Stimulated activated CD4-positive, alpha-beta T cell treated with anti-CD3 and anti-CD28 coated beads, Interleukin-4, amount 100 ng/mL, for 48 hours (primary cell): ENCODE data around the gene FBXO44.

Experiments used
- DNase-seq, 2 donors: peaks; one replicate each; pipeline ENCODE4 v3.0.0-alpha.2; 2020; ENCODE audit warnings: low read depth in 2 of 2

FBXO44 gene

DNA sequence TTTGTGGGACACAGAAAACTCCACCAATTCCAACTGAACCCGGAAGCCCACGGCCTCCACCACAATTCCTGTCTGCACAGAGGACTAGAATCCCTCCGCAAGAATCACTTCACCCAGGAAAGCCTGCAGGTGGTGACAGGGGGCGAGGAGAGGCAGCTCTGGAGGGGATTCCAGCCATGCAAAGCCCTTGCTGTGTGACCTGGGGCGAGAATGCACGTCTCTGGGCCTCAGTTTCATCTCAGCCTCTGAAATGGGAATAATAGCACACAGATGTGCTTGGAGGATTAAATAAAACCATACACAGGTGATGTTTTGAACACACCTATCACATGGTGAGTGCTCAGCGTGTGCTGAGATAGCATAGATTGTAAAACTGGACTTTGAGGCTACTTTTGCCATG is 14.6 kb upstream of the FBXO44 start:
- no peak for DNase-seq

- DNase-seq: no peak
Observed at GRCh38 chr1:11640944-11641343, 13.7 kb upstream of the FBXO44 start.

- DNase-seq: no peak
Observed at GRCh38 chr1:11641776-11642305, 12.8 kb upstream of the FBXO44 start.

GRCh38 chr1:11642418-11643017 is 12.2 kb upstream of the FBXO44 start:
- DNase-seq: peak; percentile 56

GRCh38 chr1:11643782-11644181 is 10.9 kb upstream of the FBXO44 start:
- DNase-seq: no peak

DNA sequence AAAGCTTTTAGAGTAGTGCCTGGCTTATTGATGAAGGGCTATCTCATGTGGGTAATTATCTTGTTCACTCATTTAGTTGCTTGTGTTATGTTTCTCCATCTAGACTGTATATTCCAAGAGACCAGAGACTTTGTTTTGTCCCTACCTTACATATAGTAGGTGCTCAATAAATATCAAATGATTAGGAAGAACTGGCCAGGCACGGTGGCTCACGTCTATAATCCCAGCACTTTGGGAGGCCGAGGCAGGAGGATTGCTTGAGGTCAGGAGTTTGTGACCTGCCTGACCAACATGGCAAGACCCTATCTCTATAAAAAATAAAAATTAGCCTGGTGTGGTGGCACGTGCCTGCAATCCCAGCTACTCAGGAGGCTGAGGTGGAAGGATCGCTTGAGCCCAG is 9.4 kb upstream of the FBXO44 start:
- no peak for DNase-seq

DNA sequence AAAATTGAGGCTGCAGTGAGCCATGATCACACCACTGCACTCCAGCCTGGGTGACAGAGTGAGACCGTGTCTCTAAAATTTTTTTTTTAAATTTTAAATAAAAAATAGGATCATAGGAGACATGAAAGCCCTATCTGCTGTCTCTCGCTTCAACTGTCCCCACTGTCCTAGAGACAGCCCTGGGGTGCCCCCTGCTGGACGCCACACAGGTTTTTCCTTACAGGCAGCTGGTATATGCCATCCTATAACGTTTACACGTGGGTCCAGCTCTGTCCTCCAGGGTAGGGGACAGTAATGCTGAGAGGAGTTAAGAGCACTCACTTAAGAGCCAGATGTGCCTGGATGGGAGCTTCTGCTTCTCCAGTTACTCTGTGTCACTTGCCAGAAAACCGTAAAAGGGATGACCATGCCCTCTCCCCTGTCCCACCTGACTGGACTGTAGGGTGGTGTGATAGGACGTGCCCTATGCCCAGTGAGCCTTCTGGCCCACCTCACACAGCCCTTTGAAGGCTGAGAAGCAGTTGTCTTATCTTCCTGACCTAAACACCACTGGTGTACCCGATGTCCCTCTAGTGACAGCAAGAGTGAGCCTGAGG is 8.9 kb upstream of the FBXO44 start:
- peak; percentile 80 to 84 for DNase-seq

DNA sequence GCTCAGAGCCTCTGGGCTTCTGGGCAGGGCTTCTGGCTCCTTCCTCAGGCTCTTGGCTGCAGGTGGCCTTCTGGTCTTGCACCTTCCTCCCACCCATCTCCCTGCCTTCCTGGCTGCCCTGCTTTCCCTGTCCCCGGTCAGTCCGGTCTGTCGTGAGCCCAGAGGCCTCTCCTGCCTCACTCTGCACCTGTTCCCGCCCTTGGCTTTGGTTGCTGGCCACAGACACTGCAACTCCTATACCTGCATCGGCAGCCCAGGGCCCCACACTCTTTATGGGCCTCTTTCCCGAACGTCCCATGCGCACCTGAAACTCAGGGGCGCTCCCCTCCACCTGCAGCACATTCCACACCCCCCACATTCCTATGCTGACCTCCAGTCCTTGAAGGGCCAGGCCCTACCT is 8.4 kb upstream of the FBXO44 start:
- no peak for DNase-seq

DNA sequence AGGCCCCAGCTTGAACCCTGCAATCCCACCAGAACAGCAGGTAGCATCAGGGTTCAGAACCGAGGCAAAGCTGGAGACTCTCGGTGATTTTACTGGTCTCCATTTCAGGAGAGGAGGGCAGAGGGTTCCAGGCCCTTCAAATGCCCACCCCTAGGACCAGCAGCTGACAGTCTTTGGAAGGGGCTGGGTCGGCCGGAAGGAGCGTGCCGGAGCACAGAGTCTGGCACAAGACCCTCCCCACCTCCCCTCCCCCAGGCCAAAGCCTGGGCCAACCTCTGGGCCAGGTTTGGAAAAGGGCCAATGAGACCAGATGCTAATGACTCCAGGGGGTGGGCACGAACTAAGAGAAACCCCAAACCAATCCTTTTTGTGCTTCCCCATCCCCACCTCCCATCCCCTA is 7.3 kb upstream of the FBXO44 start:
- DNase-seq: no peak

- DNase-seq: no peak
Observed at GRCh38 chr1:11648039-11648438, 6.6 kb upstream of the FBXO44 start.

DNA sequence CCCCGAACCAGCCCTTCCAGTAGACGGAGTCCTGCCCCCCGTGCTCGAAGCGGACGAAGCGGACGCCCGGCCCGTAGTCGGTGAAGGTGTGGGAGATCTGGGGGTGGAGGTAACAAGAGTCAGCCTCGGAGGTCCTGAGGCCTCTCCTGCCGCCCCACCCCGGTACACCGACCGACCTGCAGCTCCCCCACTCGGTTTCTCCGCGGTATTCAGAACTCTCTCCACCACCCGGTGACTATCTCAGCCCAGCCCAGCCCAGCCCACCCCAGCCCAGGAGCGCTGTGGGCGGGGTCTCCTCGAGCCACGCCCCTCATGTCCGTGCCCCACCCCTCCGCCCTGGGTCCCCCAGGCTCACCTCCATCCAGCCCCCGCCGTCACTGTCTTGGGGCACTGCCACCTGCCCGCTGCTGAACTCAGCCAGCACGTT is 5.9 kb upstream of the FBXO44 start:
- peak in 1 of 2 donors; percentile 42 for DNase-seq

DNA sequence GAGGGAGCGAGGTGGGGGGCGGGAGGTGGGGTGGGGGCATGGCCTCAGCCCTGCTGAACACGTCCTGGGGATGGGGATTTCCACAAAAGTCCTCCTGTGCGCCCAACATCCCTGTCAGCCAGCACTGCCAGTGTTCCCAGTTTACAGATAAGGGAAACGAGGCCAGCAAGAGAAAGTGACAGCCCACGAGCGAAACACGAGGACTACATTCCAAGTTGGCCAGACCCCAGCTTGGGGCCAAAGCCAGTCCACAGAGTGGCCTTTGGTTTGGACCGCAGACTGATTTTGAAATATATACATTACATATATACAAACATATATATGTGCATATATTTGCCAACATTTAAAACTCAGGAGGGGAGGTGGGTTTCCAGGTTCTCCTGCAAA is 5.4 kb upstream of the FBXO44 start:
- DNase-seq: no peak

DNA sequence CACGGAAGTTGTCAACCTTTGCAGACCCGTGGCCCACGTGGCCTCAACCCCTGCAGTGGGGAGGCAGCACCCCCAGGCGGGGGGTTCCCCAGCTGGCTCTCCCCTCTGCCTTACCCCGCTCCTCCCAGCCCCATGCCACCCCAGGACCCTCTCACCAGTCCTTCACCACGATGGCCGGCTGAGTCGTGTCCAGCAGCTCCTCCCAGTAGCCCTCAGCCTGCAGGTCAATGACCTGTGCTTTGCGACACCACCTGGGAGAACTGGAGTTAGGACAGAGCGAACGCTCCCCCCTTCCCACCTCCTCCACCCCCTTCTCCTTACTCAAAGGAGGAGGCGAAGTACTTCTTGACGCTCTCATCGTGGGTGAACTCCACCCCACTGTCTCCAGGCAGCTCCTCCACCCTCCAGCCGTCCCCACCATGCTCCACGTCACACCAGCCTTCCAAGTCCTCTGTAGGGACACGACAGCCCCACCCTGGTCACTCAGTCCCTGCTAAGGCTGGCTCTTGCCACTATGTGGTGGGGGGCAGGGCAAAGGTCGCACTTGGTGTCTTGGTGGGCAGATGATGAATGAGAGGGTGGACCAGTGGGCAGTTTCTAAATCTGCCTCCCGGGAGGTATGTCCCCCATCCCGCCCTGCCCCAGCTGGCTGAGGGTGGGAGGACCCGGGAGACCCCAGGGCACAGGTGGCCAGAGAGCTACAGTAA is 4.9 kb upstream of the FBXO44 start:
- no peak for DNase-seq

DNA sequence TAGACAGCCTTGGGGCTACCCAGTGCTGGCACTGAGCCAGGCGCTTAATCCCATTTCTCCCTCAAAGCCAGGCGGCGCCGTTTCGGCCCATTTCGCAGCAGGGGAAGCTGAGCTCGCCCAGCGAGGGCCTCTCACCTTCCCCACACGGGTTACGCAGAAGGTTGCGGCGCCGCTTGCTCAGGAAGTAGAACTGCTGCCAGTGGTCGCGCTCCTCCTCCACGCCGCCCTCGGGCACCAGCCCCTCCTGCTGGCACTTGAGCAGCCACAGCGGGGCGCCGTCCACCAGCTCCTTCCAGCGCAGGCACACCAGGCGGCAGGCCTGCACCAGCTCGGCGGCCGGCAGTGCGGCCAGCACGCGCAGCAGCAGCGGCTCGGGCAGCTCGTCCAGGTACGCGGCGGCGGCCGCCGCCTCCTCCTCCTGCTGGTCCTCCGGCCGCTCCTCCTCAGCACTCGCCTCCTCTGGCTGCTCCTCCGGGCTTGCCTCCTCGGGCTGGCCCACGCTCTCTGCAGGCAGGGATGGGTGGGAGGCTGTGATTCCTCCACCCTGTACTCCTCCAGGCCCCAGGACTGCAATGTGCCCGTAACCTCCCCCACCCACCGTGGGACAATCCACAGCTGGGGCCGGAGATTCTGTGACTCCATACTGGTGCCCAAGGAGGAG is 4.2 kb upstream of the FBXO44 start:
- DNase-seq: peak; percentile 72 to 78

- no peak for DNase-seq
Observed at GRCh38 chr1:11651017-11651416, 3.7 kb upstream of the FBXO44 start.

DNA sequence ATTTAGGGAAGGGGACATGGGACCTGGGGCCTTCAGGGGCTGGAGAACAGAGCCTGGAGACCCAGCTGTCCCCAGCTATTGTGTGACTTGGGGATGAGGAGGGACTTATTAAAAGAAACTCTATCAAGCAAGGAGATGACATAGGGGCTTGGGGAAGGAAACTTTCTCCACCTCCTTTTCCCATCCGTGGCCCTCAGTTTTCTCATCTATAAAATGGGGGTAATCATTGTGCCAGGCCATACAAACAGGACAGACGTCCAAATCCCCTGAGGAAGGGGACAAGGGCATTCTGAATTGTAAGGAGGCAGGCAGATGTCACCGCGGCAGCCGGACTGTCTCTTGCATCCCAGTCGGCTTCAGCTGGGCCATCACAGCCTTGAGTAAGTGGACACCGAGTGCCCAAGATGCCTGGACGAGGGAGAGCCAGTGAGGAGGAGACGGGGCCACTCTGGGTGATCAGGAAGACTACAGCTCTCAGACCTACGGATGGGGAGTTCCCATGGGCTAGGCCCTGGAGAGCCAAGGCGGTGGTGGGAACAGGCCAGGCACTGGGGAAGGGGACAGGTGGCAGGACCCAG is 2.4 kb upstream of the FBXO44 start:
- no peak for DNase-seq

DNA sequence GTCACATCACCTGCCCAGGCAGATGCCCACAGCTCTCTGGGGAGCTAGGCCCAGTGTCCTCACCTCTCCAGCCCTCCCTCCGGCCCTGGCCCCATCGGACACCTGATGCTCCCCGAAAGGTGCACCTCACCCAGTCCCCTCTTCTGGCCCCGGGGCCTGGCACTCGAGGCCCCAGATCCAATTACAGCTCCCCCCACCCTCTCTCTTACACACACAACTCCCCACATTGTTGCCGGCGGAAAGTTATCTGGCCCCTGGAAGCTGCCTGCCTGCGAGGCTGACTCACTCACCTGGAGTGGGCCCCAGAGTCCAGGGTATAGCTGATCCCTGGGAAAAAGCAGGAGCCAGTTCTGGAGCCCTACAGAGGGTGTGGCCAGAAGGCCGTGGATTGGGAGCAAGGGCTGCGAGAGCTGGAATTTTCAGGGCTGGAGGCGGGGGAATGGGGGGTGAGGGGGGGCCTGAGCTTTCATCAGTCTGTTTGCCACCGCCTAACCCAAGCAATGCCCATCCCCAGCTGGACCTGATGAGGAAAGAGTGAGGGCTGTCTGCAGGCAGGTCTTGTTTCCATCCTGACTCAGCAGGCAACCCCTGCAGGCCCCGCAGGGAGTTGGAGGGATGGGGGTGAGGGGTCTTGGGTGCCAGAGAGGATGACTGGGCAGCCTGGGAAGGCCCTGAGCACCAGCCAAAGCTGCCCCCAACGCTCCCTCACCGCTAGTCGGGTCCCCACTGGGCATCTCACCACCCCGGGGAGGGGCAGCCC is 1.4 kb upstream of the FBXO44 start:
- no peak for DNase-seq

- DNase-seq: no peak
Observed at GRCh38 chr1:11653861-11654136, 878 bp upstream of the FBXO44 start.

DNA sequence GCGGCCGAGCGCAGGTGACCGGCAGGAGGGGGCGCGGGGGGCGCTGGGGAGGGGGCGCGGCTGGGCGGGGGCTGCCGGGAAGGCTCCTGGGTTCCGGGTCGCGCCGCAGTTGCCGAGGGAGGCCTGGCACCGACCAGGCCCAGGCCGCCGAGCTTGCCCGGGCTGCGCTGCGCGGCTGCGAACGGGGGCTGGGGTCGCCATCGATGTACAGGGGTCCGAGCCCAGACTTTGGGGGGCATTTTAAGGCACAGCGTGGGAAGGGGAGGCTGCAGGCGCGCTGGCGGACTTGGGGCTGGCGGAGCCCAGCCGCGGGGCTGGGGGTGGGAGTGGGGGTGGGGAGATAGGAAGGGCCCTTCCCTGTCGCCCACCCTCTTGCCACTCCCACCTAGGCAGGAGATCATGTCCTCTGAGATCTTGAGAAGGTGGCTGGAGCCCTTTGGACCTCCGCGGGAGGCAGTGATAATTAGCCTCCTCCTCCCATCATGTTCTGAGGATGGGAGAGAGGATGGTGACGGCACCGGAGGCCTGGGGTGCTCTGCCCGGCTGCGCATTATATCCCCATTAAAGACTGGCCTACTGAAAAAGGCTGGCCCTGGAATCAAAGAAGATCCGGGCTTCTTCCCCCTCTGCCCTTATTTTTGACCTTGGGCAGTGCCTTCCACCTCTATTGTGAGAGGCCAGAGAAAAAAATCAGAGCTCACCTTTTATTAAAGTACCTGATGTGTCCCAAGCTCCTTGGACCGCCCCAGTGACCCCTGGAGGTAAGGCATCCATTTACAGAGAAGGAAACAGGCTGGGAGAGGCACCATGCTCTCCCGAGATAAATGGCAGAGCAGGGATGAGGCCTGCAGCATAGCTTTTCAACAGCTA is 497 bp downstream of the FBXO44 start:
- no peak for DNase-seq

- no peak for DNase-seq
Observed at GRCh38 chr1:11657654-11658053, 3.0 kb downstream of the FBXO44 start.

DNA sequence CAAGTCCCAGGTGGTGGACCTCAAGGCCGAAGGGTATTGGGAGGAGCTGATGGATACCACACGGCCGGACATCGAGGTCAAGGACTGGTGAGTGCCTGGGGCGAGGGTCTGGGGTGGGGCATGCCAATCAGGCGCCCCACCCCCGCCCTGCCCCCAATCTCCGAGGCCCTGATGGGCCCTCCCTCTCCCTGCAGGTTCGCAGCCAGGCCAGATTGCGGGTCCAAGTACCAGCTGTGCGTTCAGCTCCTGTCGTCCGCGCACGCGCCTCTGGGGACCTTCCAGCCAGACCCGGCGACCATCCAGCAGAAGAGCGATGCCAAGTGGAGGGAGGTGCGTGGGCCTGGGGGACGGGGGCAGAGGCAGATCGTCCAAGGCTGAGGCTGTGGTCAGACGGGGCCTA is 3.9 kb downstream of the FBXO44 start:
- DNase-seq: no peak
